Measurements from ENCODE around the gene SLC35E1. TPM values are rescaled to one million over a fixed set of nuclear protein-coding genes. Genes with fewer than 3 reads are reported as not detected.
"Not testable (repeated sequence)": the region's sequence is repeated elsewhere in the genome, so short reads cannot be mapped to it uniquely, and the experiment has no call there.

The SLC35E1 gene
- total RNA-seq, 1 donor from 2014 or later: 52.9 TPM

DNA sequence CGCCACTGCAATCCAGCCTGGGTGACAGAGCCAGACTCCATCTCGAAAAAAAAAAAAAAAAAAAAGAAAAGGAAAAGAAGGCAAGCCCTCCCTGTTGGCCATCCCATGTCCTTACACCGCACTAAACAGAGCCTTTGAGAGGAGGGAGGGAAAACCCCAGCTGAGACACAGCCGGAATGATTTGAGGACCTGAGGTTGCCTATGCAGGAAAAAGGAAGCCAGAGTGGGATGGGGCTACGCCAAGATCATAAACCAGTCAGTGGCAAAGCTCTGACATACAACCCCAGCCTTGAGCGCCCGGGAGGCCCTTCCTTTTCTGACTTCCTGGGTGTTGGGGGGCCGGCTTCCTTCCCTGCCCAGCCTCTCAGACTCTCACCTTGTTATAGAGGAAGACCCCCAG is 17.4 kb downstream of the SLC35E1 start:
- intact Hi-C loops (cut with micrococcal nuclease): no loop called here

DNA sequence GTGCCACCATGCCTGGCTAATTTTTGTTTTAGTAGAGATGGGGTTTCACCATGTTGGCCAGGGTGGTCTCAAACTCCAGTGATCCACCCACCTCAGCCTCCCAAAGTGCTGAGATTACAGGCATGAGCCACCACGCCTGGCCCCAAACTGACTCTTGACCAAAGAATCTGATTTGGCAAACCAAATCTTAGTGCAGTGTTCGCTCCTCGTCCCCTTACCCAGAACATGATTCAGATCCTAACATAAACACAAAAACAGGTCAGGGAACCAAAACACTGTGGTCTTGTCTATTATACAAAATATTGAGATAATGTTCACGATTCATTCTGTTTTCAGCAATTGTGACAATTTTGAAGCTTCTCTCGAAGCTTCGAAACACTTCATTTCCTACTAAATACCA is 20.3 kb downstream of the SLC35E1 start:
- intact Hi-C loops (cut with micrococcal nuclease): not testable (repeated sequence)

DNA sequence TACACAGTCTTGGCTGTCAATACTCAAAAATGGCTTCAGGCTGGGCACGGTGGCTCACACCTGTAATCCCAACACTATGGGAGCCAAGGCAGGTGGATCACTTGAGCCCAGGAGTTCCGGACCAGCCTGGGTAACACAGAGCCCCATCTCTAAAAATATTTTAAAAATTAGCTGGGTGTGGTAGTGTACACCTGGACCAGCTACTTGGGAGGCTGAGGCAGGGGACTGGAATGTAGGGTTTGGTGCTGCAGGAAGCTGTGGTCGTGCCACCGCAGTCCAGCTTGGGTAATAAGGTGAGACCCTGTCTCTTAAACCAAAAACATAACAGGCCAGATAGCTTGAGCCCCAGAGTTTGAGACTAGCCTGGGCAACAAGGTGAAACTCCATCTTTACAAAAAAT is 23.3 kb downstream of the SLC35E1 start:
- intact Hi-C loops (cut with micrococcal nuclease): no loop called here

DNA sequence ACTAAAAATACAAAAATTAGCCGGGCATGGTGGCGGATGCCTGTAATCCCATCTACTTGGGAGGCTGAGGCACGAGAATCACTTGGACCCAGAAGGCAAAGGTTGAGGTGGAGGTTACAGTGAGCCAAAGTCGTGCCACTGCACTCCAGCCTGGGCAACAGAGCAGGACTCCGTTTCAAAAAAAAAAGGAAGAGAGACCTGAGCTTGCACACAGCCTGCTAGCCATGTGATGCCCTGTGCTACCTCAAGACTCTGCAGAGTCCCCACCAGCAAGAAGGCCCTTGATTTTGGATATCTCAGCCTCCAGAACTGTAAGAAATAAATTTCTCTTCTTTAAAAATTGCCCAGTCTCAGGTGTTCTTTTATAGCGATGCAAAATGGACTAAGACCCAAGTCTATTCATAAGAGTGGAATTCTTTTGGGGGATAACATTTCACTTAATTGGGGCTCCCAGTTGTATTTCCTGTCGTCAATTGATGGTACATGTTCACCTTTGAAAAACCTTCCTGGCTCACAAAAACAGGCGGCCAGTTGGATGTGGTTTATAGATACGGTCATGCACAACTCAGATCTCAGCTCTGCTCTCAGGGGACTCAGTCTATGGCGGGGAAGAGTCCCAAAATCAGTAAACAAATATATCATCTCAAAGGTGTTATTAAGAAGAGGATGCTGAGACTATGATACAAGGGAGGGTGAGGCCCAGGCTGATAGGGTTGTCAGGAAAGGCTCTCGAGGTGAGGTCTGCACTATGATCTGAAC is 27.6 kb downstream of the SLC35E1 start:
- intact Hi-C loops (cut with micrococcal nuclease): no loop called here

DNA sequence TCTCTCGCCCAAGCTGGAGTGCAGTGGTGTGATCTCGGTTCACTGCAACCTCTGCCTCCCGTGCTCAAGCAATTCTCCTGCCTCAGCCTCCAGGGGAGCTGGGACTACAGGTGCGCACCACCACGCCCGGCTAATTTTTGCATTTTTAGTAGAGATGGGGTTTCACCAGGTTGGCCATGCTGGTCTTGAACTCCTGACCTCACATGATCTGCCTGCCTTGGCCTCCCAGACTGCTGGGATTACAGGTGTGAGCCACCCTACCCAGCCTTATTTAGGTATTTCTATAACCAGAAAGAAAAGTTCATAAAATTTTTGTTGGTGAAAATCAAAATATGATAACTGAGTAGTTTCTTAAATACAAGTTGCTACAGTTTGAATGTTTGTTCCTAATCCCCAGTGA is 28.5 kb downstream of the SLC35E1 start:
- intact Hi-C loops (cut with micrococcal nuclease): not testable (repeated sequence)

DNA sequence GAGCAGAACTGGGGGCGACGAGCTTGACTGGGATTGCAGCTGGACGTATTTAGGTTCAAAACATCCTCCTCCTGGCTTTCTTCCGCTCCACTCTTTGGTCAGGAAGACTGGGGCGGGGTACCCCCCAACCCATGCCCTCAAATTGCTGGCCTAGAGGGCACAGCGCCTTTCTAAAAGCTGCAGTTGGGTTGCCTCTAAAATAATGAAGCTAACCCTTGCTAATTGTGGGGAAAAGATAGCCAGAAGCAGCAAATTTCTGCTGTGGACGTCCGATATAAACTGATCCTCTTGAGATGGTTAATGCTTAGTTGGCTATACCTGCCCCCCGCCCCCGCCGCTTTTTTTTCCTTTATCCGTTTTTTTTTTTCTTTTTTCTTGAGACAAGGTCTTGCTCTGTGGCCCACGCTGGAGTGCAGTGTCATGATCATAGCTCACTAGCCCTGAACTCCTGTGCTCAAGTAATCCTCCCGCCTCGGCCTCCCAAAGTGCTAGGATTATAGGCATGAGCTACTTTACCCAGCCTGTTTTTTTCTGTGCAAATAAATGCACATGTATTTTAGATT is 29.2 kb downstream of the SLC35E1 start:
- intact Hi-C loops (cut with micrococcal nuclease): loop anchor here (1.0 kb wide), 4 partner anchors 23 to 117 kb away; partner anchors contain the start of genes MED26 and SMIM7

DNA sequence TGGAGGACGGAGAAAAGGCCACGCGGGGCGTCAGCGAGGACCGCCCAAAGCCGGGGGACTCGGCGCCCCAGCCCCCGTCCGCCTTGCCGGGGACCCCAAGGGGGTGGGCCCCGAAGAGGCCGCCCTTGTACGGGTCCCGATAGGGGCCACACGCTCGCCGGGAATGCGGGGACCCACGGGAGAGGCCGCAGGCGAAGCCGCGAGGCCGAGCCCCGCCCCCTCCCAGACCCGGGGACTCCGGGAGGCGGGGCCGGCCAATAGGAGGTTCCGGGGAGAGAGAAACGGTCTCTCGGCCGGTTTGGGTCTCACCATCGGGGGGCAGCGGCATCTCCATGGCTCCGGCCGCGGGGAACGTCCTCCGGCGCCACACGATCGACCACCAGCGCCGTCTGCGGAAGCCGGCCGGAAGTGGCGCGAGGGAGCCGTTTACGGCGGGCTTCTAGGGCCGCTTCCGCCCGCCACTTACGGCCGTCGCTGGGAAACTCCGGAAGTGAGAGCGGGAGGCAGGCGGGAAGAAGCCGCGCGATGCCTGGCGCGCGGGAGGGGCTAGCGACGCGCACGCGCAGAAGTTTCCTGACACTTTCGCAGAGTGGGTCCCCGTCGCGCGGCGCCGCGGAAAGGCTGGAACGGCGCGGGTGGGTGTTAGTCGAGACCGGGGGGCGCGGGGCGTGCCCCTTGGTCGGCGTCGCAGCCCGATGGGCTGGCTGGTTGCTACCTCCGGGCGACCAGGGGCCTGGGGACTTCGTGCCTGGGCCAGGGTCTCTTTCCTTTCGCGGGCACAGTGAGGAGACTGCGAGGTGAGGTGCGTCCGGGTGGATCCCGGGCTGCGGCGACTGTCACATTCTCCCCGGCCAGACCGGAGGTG is 29.9 kb downstream of the SLC35E1 start, which contains the start of gene CHERP:
Gene CHERP (minus strand): TSS at position 393 of the 865 bp plus-strand sequence. CDS start 59 bp downstream, at position 334.
- intact Hi-C loops (cut with micrococcal nuclease): loop anchor here (1.0 kb wide), 4 partner anchors 24 to 118 kb away; partner anchors contain the start of genes MED26 and SMIM7

DNA sequence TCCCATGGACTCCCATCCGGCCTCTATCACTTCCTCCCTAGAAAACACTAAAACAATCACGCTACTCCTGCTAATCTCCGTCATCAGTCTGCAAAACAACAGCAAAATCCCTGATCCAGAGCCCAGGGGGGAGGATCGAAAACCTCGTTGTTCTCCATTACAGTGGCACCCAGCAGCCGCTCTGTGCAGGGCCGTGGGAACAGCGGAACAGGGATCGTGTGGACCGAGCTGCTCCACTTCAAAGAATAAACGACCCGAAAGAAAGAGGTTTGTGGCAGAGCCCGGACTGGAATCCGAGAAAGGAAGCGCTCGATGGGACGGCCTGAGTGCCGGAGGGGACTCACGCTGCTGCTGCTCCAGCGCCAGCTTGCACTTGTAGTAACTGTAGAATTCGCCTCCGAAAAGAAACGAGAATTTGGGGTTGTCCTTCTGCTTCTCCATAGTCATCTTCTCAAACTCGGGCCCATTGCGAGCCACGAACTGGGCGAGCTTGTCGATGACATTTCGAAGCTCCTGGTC is 30.6 kb downstream of the SLC35E1 start:
- intact Hi-C loops (cut with micrococcal nuclease): loop anchor here (1.0 kb wide), 4 partner anchors 25 to 119 kb away; partner anchors contain the start of genes MED26 and SMIM7

DNA sequence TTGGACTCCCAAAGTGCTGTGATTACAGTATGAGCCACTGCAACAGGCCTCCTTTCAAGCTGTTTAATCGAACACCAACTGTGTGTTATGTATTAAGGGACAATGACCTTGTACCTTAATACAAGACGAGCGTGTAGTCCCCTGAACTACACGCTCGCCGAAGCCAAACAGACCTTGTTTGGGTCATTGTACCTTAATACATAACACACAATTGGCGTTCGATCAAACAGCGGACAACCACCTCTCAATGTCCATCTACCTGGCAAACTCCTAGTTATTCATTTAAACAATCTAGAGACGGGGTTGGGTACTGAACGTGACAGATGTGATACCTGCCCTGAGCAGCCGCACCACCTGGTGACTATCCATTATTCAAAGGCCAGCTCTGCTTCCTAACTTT is 31.3 kb downstream of the SLC35E1 start:
- intact Hi-C loops (cut with micrococcal nuclease): no loop called here

DNA sequence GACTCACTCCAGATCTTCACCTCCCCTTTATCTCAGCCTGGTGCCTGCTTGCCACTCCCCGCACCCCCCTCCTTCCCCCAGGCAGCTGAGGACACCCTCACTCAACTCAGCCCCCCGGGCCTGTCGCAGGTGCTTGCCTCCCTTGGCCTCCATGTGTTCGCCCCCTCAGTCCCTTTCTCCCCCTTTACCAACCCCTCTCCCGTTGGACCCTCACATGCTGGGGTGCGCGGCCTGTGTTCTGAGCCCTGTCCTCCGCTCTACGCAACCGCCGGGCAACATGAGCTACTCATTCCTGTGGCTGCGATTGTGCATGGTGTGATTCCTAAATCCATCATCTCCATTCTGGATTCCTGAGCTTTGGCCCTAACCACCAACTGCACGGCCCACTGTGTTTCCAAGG is 35.1 kb downstream of the SLC35E1 start:
- intact Hi-C loops (cut with micrococcal nuclease): no loop called here

DNA sequence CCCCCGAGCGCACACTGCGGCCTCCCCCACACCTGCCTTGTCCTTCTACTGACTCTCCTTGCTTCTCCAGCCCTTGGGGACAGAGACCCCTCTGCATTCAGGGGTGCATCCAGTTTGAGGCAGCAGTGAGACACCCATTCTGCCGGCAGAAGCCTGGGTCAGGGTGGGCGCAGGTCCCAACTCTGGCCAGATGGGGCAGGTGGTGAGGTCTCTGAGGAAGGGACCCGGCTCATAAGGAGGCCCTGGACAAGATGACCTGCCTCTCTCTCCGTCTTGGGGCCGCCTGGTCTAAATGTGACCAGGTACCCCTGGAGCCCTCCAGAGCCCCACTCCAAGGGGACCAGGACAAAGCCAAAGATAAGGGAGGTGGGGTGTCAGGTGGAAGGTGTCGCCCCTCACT is 36.1 kb downstream of the SLC35E1 start:
- intact Hi-C loops (cut with micrococcal nuclease): no loop called here

DNA sequence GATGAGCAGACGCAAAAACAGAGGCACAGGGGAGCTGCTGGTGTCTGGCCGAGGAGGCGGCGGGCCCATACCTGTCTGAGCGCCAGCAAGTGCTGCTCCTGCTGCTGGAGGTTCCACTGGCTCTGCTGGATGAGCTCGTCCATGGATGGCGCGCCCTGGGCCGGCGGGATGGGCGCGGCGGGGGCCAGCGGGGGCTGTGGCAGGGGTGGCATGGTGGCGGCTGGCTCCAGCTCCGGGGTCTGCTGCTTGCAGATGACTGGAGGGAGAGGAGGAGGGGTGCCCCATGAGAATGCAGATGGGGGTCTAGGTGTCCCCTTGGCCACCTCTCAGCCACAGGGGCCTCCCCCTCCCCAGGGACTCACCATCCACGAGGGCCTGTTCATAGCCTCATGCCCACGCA is 36.8 kb downstream of the SLC35E1 start:
- intact Hi-C loops (cut with micrococcal nuclease): no loop called here

DNA sequence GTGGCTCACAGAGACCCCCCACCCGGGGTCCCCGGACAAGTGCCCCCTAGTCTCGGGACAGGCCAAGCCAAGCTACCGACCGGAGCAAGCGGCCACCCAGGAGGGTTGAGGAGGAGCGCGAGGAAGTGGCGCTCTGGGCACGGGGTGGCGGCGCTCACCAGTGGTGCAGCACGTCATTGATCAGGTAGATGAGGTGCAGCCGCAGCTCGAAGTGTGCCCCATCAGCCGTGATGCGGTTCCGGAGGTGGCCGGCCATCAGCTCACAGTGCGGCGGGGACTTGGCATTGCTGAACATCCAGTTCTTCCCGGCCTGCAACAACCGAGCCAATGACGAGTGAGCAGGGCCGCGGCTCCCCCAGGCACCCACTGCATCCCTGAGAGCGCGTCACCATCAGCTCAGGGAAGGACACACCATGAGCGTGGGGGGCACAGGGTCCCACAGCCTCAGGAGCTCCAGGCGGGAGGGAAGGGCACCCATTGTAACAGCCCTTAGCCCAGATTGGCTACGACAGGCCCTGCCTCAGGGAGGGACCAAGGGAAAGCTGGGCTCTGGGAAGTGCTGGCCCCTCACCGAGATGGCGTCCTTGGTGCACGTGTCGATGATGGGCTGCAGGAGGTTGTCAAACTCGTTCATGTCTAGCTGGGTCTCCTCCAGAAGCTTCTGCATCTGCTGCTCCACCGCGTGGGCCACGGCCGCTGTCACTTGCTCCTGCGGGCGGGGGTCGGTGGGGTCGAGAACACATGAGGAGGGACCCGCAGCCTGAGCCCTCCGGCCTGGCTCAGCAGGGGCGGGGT is 39.6 kb downstream of the SLC35E1 start:
- intact Hi-C loops (cut with micrococcal nuclease): no loop called here

DNA sequence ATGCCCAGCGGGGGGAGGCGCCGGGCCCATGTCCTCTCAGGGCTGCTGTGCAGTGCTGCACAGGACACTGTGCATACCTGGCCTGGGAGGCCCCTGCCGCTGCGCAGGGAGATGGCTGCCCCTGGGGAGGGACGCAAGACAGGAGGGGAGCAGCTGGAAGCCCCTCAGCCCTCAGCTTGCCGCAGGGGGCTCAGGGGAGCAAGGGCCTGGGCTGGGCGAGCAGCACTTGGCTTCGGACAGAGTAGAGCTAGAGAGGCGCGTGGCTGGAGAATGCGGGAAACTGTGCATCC is 40.9 kb downstream of the SLC35E1 start:
- intact Hi-C loops (cut with micrococcal nuclease): no loop called here

DNA sequence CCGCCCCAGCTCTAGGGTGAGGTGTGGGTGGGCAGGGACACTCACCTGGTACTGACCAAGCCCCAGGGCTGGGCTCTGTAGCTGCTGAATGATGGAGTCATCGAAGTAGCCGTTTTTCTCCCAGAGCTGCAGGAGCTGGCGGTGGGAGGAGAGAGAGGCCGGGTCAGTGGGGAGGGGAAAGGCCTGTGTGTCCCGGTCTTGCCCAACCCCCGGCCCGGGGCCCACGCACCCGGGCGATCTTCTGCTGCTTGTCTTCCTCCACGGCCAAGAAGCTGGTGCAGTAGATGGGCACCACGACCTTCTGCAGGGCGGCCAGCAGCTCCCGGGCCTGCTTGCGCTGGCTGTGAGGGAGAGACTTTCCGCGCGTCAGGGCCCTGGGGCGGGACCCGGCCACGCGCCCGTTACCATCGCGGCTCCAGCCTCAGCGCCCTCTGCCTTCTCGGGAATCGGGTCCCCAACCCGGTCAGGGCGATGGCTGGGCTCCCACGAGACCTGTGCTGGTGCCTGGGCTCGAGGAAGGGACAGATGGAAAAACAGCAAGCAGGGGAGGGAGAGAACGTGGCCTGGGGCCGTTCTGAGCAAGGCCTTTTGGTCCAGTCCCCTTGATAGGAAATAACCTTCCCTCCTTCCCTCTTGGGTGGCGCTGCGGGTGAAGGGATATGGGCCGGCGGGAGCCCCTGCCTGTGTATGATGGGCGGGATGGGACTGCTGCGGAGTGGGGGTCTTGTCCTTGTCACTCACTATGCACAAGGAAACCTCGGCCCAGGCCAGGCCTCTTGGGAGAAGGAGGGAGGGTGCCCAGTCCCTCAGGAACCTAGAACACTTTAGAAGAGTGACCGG is 41.5 kb downstream of the SLC35E1 start:
- intact Hi-C loops (cut with micrococcal nuclease): no loop called here

DNA sequence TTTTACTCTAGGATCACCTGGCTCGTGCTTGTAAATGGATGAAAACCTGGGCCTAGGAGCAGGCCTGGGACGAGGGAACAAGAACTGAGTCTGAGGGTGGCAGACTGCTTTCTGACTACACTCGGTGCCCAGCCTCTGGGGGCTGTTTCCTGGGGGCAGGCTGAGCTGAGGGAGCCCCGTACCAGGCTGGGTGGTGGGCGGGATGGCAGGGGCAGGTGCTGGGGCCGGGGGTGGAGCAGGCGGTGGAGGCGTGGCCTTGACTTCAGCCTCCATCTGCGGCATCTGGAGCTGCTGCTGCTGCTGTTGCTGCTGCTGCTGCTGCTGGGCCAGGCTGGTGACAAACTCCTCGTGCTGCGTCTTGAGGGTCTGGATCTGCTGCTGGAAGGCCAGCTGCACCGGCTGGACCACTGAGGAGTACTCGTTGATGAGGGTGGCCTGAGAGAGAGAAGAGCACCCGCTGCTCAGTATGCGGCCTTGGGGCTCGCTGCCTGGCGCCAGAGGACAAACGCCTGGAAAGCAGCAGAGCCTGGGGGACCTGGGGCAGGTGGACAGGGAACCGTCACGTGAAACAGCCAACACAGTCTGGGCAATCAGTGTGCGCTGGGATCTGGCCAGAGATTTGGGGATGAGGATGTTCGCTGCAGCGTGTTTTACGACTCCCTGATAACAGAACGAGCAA is 42.6 kb downstream of the SLC35E1 start:
- intact Hi-C loops (cut with micrococcal nuclease): no loop called here

DNA sequence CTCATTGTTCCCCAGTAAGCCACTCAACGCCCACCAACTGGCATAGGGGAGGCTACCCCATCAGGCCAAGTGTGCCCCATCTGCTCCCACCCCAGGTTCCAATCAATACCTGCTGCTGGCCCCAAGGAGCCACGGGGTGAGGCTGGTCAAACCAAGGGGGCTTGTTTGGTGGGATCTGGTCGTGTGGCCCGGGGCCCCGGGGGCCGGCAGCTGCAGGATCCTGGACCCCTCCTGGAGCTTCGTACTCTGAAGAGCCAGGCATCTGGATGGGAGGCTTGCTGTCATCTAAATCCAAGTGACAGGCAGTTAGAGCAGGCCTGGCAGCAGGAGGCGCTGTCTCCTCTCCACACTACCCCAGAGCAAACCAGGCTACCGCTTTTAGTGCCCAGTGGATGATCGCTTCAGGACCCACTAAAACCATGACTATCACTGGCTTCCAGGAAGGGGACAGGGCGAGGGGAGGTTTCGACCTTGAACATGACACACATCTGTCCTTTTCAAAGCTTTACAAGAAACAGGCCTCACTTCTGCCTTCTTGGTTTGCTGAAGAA is 44.2 kb downstream of the SLC35E1 start:
- intact Hi-C loops (cut with micrococcal nuclease): no loop called here

DNA sequence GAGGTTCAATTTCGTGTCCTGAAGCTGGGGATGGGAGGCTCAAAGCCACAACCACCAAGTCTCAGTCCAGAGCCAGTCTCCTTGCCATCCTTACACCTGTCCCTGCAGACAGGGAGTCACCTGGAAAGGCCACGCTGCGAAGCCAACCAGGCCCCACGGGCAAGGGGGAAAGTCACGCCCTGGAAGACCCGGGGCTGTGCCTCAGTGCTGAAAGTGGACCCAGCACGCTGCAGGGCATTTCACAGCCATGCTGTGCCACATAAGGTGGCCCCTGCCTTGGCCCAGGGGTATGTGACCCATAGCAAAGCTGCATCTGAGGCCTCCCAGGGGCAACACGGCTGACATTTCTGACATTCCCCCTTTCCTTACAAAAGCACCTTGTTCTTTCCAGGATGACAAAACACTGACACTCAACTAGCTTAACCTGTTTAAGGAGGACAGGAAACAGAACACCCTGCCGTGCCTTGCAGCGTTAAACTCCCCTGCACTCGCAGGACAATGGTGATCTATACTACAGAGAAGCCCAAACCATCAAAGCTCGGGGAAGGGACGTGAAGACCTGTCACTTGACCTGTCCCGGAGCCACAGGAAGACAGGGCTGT is 44.8 kb downstream of the SLC35E1 start:
- intact Hi-C loops (cut with micrococcal nuclease): no loop called here
